GM23338 (cell line): Measurements from ENCODE around the gene GPR63.

Experiments
- CREB1 ChIP-seq: fragments of 250-450 bp; sonication (Bioruptor Pico); IDR thresholded peaks from 2 replicates; pipeline ENCODE4 v1.5.0; 2020; ENCODE audit warnings: low read depth, mild to moderate bottlenecking, moderate library complexity
- CTCF ChIP-seq, 2 experiments: fragments of 200-600 bp in 1 of 2; sonication (generic) in 1 of 2; conservative IDR thresholded peaks; 2 replicates each; pipeline versions ENCODE4 v1.5.1 to v1.6.1; 2016 to 2017; ENCODE audit warnings: antibody characterized with exemption in 2 of 2, low read depth in 2 of 2, mild to moderate bottlenecking in 2 of 2, moderate library complexity in 1 of 2
- ETS1 ChIP-seq: IDR thresholded peaks from 2 replicates; pipeline ENCODE4 v1.6.1; 2016; ENCODE audit warnings: antibody characterized with exemption
- EZH2 ChIP-seq: fragments of 200-600 bp; sonication (generic); IDR thresholded peaks from one replicate; pipeline ENCODE4 v1.8.0; 2017; ENCODE audit warnings: antibody characterized with exemption, mild to moderate bottlenecking, low read depth; ENCODE audit not compliant: unreplicated experiment
- EZH2phosphoT487 ChIP-seq: fragments of 200-600 bp; sonication (generic); IDR thresholded peaks from one replicate; pipeline ENCODE4 v1.8.1; 2018; ENCODE audit warnings: antibody characterized with exemption; ENCODE audit not compliant: unreplicated experiment
- JUNB ChIP-seq: IDR thresholded peaks from one replicate; pipeline ENCODE4 v1.6.1; 2016; ENCODE audit warnings: antibody characterized with exemption; ENCODE audit not compliant: unreplicated experiment
- NANOG ChIP-seq: IDR thresholded peaks from 2 replicates; pipeline ENCODE4 v1.6.1; 2016; ENCODE audit warnings: antibody characterized with exemption, borderline replicate concordance
- POLR2AphosphoS5 ChIP-seq: IDR thresholded peaks from 2 replicates; pipeline ENCODE4 v1.6.1; 2016; ENCODE audit warnings: antibody characterized with exemption, low read depth
- REST ChIP-seq: IDR thresholded peaks from one replicate; pipeline ENCODE4 v1.6.1; 2018; ENCODE audit warnings: antibody characterized with exemption; ENCODE audit not compliant: unreplicated experiment
- STAT1 ChIP-seq: IDR thresholded peaks from one replicate; pipeline ENCODE4 v1.6.1; 2016; ENCODE audit warnings: antibody characterized with exemption; ENCODE audit not compliant: unreplicated experiment
- ZNF114 ChIP-seq: fragments of 250-450 bp; sonication (Bioruptor Pico); IDR thresholded peaks from 2 replicates; pipeline ENCODE4 v1.5.0; 2020; ENCODE audit warnings: mild to moderate bottlenecking, moderate library complexity
- ZNF331 ChIP-seq: fragments of 250-450 bp; sonication (Bioruptor Pico); IDR thresholded peaks from 2 replicates; pipeline ENCODE4 v1.5.0; 2020; ENCODE audit warnings: low read depth, mild to moderate bottlenecking, moderate library complexity
- ZNF462 ChIP-seq: fragments of 250-450 bp; sonication (Bioruptor Pico); IDR thresholded peaks from 2 replicates; pipeline ENCODE4 v1.5.0; 2020; ENCODE audit warnings: mild to moderate bottlenecking, moderate library complexity

- TF ChIP-seq CTCF (conservative IDR thresholded peaks at IDR 0.05; ENCODE audit: low read depth in 2 of 2) (no peak), EZH2 (no peak), ZNF114 (no peak), POLR2AphosphoS5 (no peak), JUNB (no peak), ETS1 (no peak), EZH2phosphoT487 (no peak), ZNF331 (CRISPR knock-in tag) (no peak), CREB1 (CRISPR knock-in tag) (no peak), REST (no peak), NANOG (no peak), STAT1 (no peak), ZNF462 (no peak)
These were observed 25.6 kb downstream of the GPR63 start for GRCh38 chr6:96811670-96812069.
